Testis (tissue), 2 donors: ENCODE results near the gene EIF2S3B.

Experiments
- CTCF ChIP-seq, 3 experiments: fragments of 450-650 bp in 2 of 3; fragments of 200-600 bp in 1 of 3; sonication (generic) in 1 of 3; IDR thresholded peaks; one replicate each; pipeline ENCODE4 v1.5.1; 2016 to 2019; ENCODE audit warnings: antibody characterized with exemption in 3 of 3, mild to moderate bottlenecking in 2 of 3, moderate library complexity in 1 of 3
- POLR2A ChIP-seq: fragments of 450-650 bp; IDR thresholded peaks from one replicate; pipeline ENCODE4 v1.6.1; 2017; ENCODE audit warnings: antibody characterized with exemption, mild to moderate bottlenecking, moderate library complexity

- TF ChIP-seq CTCF (IDR thresholded peaks at IDR 0.05) (no peak), POLR2A (no peak)
Measured at GRCh38 chr12:10543499-10543898, 37.8 kb downstream of the EIF2S3B start.
